HG03342 (cell line): Measurements from ENCODE around the gene TTC21B.
"Not testable (repeated sequence)": the region's sequence is repeated elsewhere in the genome, so short reads cannot be mapped to it uniquely, and the experiment has no call there.

Experiments used
- ATAC-seq: cut with Tn5 transposase; IDR thresholded peaks from one replicate; pipeline ENCODE4 v1.9.1; 2021; ENCODE audit warnings: mild to moderate bottlenecking, moderate library complexity; ENCODE audit not compliant: unreplicated experiment

Gene TTC21B

GRCh38 chr2:165953655-165954606, at the start of gene TTC21B:
TSS of gene TTC21B (minus strand) at chr2:165953776. CDS start at chr2:165953705, 71 bp downstream.
- ATAC-seq, result peak; percentile 94

- ATAC-seq, result no peak
Observed at GRCh38 chr2:166000401-166000800, 46.8 kb upstream of the TTC21B start.

GRCh38 chr2:165990846-165991245, 37.3 kb upstream of the TTC21B start:
- no peak for ATAC-seq

GRCh38 chr2:165989851-165990250, 36.3 kb upstream of the TTC21B start:
- ATAC-seq, result no peak

- no peak for ATAC-seq
Observed at GRCh38 chr2:165985120-165985519, 31.5 kb upstream of the TTC21B start.

GRCh38 chr2:165972161-165972560, 18.6 kb upstream of the TTC21B start:
- not testable (repeated sequence) for ATAC-seq

GRCh38 chr2:165970663-165971062, 17.1 kb upstream of the TTC21B start:
- no peak for ATAC-seq

- ATAC-seq, result no peak
Observed at GRCh38 chr2:165969227-165969626, 15.7 kb upstream of the TTC21B start.

GRCh38 chr2:165967746-165968145, 14.2 kb upstream of the TTC21B start:
- no peak for ATAC-seq

GRCh38 chr2:165961818-165962217, 8.2 kb upstream of the TTC21B start:
- ATAC-seq, result no peak

GRCh38 chr2:165959371-165959770, 5.8 kb upstream of the TTC21B start:
- ATAC-seq, result no peak

GRCh38 chr2:165958313-165958960, 4.9 kb upstream of the TTC21B start:
- no peak for ATAC-seq

- ATAC-seq, result no peak
Observed at GRCh38 chr2:165957030-165957675, 3.6 kb upstream of the TTC21B start.

GRCh38 chr2:165953306-165953654, 296 bp downstream of the TTC21B start:
- peak; percentile 34 for ATAC-seq

GRCh38 chr2:165952741-165953211, 800 bp downstream of the TTC21B start:
- ATAC-seq, result no peak

GRCh38 chr2:165952085-165952484, 1.5 kb downstream of the TTC21B start:
- ATAC-seq, result no peak

- ATAC-seq, result no peak
Observed at GRCh38 chr2:165950438-165950837, 3.1 kb downstream of the TTC21B start.

GRCh38 chr2:165941827-165942226, 11.7 kb downstream of the TTC21B start:
- ATAC-seq, result no peak

GRCh38 chr2:165938237-165938636, 15.3 kb downstream of the TTC21B start:
- no peak for ATAC-seq

- no peak for ATAC-seq
Observed at GRCh38 chr2:165933211-165933910, 20.2 kb downstream of the TTC21B start.

- ATAC-seq, result no peak
Observed at GRCh38 chr2:165927774-165928173, 25.8 kb downstream of the TTC21B start.
